Ramos (cell line): ENCODE results near the gene NTN1.

Experiments used
- in situ Hi-C: fragments of 300-500 bp; cut with MboI; formaldehyde crosslinking; loops from one replicate; pipeline ENCODE4 v1.14.3; 2022; ENCODE audit warnings: low sequenced_read_pairs; ENCODE audit not compliant: unreplicated experiment

NTN1 gene

GRCh38 chr17:9115214-9116191, 94.2 kb downstream of the NTN1 start:
- in situ Hi-C loops = no loop called here

- in situ Hi-C loops = no loop called here
Observed at GRCh38 chr17:9116311-9116835, 95.1 kb downstream of the NTN1 start.

GRCh38 chr17:9116861-9117568, 95.7 kb downstream of the NTN1 start:
- in situ Hi-C loops = no loop called here

- in situ Hi-C loops = no loop called here
Observed at GRCh38 chr17:9120471-9120870, 99.2 kb downstream of the NTN1 start.

- in situ Hi-C loops = no loop called here
Observed at GRCh38 chr17:9121186-9121820, 100.0 kb downstream of the NTN1 start.

- in situ Hi-C loops = no loop called here
Observed at GRCh38 chr17:9123594-9124553, 102.6 kb downstream of the NTN1 start.

DNA sequence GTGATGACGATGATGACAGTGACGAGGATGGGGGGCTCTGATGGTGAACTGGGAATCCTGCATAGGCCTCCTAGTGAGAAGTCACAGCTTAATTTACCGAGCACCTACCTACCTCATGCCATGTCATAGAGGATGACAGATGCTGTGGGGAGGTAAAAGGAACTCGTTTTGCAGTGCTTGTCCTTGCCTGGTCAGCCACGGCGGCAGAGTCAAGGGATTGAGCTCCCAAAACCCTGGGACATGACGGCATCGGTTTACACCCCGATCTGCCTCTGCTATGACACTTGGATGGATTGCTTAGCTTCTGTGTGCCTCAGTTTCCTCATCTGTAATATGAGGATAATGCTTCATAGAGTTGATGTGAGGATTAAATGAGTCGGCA, 103.2 kb downstream of the NTN1 start:
- in situ Hi-C loops = no loop called here

DNA sequence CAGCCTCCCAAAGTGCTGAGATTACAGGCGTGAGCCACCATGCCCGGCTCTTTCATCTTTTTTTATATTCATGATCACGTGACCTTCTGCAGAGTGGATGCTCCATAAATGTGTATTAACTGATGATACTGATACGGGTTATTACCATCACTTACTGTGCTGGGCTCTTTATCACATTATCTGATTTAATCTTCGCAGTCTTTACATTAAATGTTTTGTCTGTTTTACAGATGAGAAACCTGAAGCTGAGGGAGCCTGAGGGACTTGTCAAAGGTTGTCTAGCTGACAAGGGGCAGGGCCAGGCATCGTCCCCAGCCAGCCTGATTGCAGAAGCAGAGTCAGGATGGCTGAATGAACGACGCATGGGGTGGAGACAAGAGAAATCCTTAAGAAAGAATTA, 104.4 kb downstream of the NTN1 start:
- in situ Hi-C loops = no loop called here

DNA sequence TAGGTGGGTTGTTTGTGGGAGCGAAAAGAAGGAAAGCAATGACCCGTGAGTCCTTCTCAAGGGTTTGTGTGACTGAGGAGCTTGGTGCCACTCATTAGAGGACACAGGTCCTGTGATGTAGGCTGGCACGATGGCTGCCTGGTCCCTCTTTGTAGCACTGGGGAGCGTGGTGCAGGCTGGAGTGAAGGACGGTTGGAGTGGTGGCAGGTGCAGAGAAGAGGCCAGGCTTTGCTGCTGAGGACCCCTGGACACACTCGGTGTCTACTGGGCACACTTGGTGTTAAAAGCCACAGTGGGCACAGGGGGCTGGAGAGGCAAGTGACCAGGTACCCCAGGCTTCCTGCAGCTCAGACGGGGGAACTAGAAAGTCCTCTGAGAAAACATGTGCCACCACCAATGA, 106.0 kb downstream of the NTN1 start:
- in situ Hi-C loops = no loop called here

DNA sequence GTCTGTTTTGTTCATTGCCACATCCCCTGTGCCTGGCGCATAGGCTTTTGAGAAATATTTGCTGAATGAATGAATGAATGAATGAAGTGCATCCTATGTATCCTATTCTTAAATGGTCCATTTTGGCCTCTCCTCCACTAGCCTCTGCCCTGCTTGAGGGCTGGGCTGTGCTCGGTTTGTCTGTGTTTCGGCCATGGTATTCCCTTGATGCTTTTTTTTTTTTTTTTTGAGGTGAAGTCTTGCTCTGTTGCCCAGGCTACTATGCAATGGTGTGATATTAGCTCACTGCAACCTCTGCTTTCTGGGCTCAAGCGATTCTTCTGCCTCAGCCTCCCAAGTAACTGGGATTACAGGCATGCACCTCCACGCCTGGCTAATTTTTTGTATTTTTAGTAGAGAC, 110.1 kb downstream of the NTN1 start:
- in situ Hi-C loops = no loop called here

DNA sequence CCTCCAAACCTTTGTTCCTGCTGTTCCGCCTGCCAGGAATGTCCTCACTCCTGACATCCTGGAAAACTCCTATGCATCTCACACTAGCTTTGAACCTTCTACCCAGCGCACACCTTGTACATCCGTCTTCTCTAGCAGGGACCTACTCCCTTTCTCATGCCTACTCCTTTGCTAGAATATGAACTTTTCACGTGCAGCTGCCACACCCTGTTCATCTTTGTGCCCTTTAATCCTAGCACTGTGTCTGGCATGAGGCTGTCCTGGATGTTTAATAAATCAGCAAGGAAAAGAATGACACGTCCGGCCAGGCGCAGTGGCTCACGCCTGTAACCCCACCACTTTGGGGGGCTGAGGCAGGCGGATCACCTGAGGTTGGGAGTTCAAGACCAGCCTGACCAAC, 111.0 kb downstream of the NTN1 start:
- in situ Hi-C loops = no loop called here

- in situ Hi-C loops = no loop called here
Observed at GRCh38 chr17:9132944-9133610, 111.8 kb downstream of the NTN1 start.

GRCh38 chr17:9138161-9138717, 116.9 kb downstream of the NTN1 start:
- in situ Hi-C loops = no loop called here

DNA sequence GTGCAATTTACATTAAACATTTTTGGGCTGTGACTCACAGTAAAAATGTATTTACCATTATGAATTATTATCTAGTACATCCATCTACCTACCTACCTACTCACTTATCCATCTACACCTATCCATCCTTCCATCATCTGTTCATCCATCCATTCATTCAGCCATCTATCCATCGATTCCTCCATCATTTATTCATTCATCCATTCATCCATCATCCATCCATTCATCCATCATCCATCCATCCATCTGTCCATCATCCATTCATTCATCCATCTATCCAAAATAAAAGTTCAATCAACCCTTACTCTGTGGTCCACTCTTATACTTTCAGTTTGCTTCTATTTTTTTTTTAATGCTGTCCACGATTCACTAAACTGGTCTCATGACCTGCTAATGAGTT, 118.4 kb downstream of the NTN1 start:
- in situ Hi-C loops = no loop called here

- in situ Hi-C loops = no loop called here
Observed at GRCh38 chr17:9140550-9141424, 119.5 kb downstream of the NTN1 start.

DNA sequence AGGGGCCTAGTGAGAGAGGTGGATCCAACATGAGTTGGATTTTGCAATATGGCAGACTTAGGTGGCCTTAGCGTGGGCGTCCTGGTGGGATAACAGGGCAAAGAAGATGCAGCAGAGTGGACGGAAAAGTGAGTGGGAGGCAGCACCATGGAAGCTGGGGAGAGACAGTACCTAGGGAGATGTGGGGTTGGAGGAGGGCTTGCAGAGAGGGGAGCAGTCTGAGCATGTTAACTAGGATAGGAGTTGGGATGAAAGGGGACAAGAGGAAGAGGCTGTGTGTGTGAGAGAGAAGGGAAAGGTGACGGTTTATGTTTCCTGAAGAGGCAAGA, 120.1 kb downstream of the NTN1 start:
- in situ Hi-C loops = no loop called here

DNA sequence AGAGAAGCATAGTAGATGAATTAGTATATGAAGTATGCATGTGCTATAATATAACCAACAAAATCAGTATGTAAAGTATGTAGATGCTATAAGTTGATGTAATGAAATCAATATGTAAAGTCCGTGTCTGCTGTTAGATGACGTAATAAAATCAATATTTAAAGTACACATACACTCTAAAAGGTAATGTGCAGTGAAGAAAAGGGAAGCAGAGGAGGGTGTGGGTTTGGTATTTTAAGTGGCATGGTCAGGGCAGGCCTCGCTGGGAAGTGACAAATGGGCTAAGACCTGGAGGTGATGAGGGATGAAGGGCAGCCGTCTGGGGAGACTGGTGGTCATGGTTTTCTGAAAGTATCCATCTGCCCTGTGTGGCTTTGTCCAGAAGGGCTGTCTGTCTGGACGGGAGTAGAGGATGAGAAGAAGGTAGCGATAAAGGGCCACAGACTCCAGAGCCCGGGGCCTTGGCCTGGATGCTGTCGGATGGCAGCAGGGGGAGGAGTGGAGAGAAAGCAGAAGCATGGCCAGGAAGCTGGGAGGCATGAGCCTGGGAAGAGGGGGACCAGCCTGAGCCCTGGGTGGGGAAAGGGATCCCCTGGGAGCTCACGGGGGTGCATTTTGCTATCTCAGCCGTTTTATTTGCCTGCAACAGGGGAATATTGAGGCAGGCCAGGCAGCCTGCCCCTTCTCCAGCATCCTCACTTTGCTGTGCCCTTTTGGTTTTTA, 121.6 kb downstream of the NTN1 start:
- in situ Hi-C loops = no loop called here
